SK-MEL-5 (cell line): ENCODE data around the gene MAFB. TPM values are rescaled to one million over a fixed set of nuclear protein-coding genes. Genes with fewer than 3 reads are reported as not detected.
"Not testable (repeated sequence)": the region's sequence is repeated elsewhere in the genome, so short reads cannot be mapped to it uniquely, and the experiment has no call there.

Experiments used
- DNase-seq: peaks from one replicate; pipeline ENCODE4 v3.0.0-alpha.2; 2016; ENCODE audit warnings: low read depth, low spot score
- in situ Hi-C: cut with HindIII; loops from 2 replicates; pipeline ENCODE4 v1.10.0; 2016; ENCODE audit warnings: low sequenced_read_pairs, high pct_unique_total_duplicates, low pct_unique_long_range_greater_than_20kb
- polyA plus RNA-seq, 2 experiments: library from polyadenylated mRNA; depleted of rRNA; stranded (reverse); fragments of >200 nt; gene quantifications; 2 replicates each; pipeline ENCODE4 v1.2.3, GENCODE V29; 2015
- total RNA-seq: library from RNA; depleted of rRNA; stranded (reverse); fragments of >200 nt; shearing (Covaris generic); gene quantifications from 2 replicates; pipeline ENCODE4 v1.2.3, GENCODE V29; 2014; rRNA removed

Gene MAFB
- 1.2 and 1.4 TPM in 2 replicates for total RNA-seq
- polyA plus RNA-seq (2015; cell fraction: cytosol; rRNA removed), result 3.8 TPM in 2 replicates
- 0.93 and 1.7 TPM in 2 replicates for polyA plus RNA-seq (2015; cell fraction: nucleus; rRNA removed)

DNA sequence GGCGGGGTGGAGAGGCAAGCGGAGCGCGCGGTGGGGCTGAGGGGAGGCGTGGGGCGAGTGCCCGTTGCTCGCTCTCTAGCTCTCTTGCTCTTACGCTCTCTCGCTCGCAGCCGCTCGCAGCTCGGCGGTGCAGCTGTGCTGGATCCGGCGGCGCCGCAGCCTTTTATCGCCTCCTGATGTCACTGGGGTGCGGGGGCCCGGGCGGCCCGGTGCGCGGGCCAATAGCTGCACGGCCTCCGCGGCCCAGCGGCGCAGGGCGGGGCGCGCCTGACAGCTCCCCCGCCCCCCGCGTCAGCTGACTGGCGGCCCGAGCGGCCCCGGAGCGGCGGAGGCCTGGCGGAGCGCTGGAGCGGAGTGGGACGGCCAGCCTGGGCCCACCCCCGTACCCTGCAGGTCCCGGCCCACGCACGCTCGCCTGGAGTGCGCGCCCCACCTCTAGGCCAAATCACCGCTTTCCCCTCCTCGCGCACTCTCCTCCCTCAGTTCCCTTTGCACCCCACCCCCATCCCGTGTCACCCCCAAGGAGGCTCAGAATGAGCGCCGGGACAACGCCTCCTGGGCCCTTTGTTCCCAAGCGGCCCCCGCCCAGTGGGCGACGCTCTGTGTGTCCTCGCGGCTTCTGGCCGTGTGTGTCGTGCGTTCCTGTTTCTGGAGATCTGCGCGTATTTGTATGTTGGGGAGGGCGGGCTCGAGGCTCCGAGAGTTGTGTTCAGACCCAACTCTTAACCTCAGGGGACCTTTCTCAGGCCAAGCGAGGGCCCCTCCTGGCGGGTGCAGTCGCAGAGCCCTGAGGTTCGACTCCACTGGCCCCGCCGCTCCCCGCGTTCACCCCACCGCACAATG, at the start of gene MAFB:
Gene MAFB (minus strand): TSS at position 137 of the 843 bp plus-strand sequence. CDS start 386 bp downstream, outside the sequence.
- in situ Hi-C loops, result no loop called here
- peak; percentile 89 for DNase-seq

DNA sequence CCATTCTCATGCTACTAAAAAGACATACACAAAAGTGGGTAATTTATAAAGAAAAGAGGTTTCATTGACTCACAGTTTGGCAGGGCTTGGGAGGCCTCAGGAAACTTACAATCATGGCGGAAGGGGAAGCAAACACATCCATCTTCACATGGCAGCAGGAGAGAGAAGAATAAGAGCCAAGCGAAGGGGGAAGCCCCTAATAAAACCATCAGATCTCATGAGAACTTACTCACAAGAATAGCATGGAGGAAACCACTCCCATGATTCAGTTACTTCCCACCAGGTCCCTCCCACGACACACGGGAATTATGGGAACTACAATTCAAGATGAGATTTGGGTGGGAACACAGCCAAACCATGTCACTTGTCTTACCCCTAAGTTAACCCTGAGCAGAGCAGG, 47.4 kb upstream of the MAFB start:
- DNase-seq, in situ Hi-C loops: not testable (repeated sequence)

DNA sequence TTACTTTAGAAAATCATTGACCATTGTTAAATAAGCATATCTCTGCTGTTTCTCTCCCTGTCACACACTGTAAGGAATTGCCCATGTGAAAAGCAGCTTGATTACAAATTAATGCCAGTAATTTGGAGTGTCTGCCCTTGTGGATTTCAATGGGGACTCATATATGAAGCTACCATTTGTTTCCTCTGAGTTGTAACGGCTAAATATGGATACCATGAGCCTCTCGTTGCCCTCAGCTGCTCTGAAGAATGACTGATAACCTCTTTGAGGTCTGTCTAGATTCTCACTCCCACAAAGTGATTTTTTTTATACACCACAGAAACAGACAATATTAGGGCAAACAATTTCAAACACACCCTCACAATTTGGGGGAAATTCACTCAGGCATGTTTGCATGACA, 40.0 kb upstream of the MAFB start:
- DNase-seq, result no peak
- in situ Hi-C loops, result no loop called here

DNA sequence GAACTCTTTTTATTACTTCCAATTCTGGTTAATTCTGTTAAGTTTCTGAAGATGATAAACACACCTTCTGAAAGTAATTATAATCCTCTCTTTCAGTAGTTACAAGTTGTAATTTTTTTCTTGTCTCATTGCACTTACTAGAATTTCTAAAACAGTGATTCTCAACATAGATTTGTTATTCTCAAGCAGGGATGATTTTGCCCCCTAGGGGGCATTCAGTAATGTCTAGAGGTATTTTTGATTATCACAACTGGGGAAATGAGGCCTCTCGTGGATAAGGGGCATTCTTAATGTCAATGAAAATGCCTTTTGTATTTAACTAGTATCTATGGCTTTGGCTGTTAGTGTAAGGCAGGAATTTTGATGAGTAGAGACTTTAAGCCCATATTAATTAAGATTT, 39.4 kb upstream of the MAFB start:
- DNase-seq, result peak; percentile 34
- in situ Hi-C loops, result no loop called here

DNA sequence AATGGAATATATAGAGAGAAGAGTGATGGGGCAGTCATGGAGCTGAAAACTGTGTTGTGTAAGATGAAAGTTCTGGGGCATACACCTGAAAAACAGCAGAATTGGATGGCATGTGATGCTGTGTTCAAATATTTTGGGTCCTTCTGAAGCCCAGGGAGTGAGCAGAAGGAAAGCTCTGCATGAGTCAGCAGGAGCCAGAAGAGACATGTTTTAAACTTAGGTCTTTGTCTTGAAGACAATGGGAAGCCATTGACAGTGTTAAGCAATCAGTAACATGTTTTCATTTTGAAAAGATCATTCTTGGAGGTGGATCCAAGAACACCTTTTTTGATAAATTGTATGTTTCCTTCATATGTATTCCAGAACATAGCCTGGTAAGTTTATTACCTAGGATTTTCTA, 38.9 kb upstream of the MAFB start:
- DNase-seq, result no peak
- in situ Hi-C loops, result no loop called here

DNA sequence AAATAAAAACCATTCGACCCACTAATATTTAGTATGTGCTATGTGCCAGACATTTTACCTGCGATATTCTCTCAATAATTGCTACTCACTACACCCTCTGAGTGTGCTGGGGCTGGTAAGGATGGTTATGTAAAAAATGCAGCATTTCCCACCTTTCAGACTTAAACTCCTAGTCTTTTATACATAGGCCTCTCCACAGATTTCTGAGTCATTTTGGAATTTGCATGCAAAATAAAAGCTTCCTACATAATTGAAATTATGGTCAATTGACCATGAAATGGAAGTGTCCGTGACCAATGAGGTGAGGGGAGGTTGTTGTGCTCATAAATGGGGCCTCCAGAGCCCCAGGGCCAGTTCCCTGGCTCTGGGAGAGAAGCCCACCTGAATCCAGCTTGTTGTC, 37.7 kb upstream of the MAFB start:
- no peak for DNase-seq
- in situ Hi-C loops, result no loop called here

DNA sequence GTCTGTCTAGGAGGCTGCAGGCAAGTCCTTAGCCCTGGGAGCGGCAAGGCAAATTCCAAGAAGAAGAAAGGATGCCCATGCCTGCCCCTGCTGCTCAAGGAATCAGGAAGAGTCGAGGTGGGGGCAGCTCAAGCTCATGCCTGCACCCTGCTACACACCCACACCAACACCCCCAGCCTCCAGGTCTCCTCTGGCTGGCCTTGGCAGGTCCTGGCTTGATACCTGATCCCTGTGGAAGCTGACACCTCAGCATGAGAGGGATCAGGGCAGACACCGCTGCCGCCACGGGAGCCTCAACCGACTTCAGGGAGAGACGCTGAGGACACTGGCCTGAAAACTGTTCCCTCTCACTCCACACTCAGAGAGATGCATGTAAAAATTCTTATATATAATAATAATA, 35.5 kb upstream of the MAFB start:
- no peak for DNase-seq

DNA sequence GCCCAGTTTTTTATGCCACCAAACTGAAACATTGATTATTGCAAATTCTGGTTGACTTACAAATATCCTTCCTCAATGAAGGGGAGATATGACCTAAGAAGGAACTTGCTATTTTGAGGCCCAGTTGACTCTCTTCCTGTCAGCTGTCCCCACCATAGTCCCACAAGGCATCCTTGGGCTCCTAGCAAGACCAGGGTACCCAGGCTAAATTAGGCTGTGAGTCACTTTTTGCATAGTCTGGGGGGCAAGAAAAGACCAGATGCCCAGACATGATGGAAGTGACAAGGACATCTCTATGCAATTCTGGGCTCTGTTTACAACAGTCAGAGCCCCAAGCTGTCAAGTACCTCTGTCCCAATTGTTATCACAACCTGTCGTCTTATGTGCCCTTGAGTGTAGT, 31.8 kb upstream of the MAFB start:
- in situ Hi-C loops, result no loop called here

More for the DNA sequence above, 35.5 kb upstream of the MAFB start:
- in situ Hi-C loops, result no loop called here

DNA sequence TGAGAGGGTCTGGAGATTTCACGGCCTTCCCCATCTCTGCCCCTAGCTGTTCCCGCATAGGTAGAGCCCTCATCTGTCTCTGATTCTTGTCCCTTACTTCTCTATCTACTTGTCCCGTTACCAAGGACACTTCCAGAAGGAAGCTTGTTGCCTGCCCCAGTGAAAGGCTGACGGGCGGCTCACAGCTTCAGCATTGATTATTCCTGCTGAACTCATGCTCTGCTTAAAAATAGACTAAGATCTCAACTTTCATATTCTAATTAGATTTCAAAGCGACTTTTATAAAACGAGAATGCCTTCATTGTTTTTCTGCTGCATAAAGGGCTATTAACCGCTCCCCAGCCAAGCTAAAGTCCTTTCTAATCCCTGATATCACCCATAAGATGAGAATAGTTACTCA, 31.1 kb upstream of the MAFB start:
- no peak for DNase-seq
- in situ Hi-C loops, result no loop called here

More for the DNA sequence above, 31.8 kb upstream of the MAFB start:
- no peak for DNase-seq

DNA sequence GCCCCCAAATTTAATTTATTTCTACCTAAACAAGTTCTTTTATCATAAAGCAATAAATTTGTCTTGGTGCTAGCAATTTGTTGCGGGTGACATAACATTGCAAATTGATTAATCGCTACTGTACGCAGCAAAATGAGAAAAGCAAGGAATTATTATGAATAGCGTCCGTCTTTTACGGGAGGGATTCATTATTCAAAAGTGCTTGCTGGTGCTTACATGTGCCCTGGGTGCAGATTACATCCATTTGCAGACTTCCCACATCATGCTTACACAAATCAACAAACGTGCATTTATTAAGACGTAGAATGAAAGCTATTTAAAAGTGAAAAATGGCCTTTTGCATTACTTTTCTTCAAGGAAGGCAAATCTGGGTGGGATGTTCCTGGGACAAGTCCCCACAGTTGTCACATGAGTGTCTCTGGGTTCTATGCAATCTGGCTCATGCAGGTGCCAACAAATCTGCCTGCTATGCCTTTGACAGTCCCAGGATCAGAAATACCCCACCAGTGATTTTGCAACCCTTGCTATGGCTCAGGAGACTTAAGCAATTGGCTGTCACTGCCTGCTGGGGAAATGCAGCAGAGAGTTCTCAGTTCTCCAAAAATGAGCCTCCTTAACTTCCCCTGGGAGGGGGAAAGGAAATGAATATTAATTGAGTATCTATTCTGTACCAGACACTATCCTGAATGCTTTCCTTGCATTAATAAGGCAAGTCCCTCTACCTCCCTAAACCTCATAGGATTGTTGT, 30.1 kb upstream of the MAFB start:
- in situ Hi-C loops, result no loop called here

DNA sequence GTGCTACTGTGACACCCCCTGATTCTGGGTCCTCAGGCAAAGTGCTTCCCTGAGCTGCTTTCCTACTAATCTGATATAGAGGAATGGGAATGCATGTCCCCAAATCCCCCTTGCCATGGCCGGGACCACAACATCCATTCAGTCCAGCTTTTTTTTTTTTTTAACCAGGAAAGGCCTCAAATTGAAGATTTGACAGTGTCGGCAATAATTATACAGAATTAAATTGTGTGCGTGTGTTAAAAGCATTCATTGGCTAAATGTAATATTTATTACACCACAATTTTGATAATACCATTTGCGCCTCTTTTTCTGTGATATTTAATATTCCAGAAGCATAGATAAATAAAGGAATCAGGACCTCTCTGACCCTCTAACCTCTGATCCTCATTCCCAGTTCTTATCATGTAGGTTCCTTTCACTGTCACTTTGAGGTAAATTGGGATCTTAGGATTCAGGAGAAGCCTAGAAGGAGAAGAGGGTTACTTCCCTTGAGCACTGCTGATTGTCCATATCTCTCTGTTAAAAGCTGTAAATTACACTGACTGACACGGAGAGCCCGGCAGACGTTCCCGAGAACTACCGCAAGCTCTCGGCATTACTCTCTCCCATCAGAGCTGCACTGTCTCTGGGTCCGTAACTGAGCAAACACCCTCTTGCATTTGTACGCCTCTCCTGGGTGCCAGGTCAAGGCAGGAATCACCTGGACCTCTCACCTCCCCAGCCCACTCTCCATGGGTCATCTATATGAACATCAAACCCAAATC, 29.4 kb upstream of the MAFB start:
- DNase-seq, result no peak
- in situ Hi-C loops, result no loop called here

More for the DNA sequence above, 30.1 kb upstream of the MAFB start:
- DNase-seq, result no peak

DNA sequence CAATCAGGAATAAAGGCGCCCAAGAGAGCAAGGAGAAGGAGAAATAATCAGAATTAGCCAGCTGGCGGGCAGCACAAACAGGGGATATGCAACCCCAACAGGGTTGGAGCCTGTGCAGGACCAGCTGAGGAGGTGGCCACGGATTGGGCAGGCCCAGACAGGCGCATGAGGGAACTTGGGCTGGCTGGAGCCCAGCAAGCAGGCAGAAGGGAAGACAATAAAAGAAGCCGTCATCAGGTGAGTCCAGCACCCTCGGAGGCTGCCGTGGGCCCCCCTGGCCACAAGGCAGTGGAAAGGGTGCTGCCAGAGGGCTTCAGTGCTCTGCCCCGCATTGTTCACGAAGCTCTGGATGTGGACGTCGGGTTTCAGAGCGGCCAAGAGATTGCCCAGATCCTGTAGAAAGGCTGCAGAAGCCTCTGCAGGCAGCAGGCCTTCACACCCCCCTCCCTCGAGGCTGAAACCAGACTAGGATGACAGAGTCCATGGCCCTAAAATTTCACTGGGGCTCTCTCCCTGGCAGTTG, 28.4 kb upstream of the MAFB start:
- in situ Hi-C loops, result no loop called here
- no peak for DNase-seq

DNA sequence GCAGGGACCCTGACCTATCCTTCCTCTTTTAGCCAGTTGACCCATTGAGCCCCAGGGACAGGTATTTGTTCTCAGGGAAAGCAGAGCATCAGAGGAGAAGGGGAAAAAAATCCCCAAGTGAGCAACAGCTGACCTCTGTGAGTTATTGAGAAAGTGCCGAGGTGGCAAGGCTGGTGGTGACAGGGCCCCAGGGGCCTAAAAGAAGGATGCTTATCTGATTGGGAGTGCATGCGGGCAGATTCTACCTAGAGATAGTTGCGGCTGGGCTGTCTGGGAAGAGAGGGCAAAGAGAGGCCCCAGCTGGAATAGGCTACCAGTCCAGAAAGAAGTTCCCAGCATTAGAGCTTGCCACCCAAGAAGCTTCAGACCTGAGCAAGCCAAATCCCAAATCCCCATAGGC, 26.5 kb upstream of the MAFB start:
- no peak for DNase-seq
- in situ Hi-C loops, result no loop called here

DNA sequence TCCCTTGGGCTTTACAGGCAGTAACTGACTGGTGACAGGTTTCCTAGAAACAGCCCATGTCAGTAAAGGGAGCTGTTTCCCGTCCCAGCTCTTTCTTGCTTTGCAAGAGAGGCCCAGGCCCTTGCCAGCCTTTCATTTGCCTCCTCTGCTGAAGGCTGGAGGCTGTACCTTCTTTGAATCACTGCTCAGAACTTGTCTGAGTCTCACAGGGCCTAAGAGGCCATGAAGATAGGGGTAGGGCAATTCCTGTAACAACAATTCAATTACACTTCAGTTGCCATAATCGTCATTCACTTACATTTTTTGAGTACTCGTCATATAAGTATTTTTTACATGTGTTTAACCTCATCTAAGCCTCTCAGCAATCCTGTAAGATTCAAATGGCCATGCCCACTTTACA, 25.9 kb upstream of the MAFB start:
- in situ Hi-C loops, result no loop called here
- no peak for DNase-seq

DNA sequence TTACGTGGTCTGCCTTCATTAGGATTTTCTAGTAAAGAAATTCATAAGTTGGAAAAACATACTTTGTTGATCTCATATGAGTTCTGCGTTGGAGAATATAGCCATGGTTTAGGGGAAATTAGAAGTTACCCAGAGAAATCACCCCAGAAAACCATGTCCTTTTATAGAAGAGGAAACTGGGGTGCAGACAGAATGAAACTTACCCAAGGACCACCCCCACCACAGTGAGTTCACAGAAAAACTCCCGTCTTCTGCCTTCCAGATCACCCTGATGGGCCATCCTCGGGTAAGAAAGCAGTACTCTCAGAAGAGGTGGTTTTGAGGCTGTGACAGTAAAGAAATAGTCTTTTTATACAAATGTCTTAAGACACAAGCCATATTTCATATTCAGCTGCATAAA, 25.1 kb upstream of the MAFB start:
- in situ Hi-C loops, result no loop called here
- no peak for DNase-seq

DNA sequence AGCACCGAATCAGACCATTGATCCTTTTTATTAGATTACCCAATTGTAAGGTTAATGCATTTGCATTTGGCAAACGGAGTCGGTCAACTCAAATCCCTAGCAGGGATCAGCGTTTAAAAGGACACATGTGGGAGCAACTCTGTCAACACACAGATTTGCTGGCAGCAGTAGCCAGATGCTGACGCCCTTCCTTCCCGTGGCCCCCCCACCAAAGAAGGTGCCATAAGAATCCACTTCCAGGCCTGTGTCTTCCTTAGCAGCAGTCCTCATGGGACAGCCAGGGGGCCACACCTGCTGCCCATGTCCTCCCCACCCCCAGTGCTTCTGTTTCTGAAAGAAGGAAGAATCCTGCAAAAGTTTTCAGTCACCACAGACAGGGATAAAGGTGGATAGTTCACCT, 24.5 kb upstream of the MAFB start:
- DNase-seq, result no peak
- in situ Hi-C loops, result no loop called here

DNA sequence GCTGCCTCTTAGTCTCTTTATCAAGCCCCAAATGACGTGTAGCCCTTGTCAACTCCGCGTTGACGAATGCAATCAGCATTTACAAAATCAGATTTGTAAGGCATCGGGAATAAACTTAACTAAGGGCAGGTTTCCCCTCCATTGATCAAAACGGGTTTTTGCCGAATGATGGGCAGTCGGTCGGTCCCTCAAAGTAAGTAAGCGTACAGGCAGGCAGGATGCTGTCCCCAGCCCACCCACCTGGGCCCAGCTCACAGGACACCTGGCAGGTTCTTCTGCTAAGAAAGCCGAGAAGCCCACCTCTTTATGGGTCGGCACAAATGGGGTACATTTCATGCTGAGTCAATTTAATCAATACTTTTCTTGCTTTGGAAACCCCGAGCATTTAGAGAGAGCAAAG, 22.0 kb upstream of the MAFB start:
- DNase-seq, result no peak
- in situ Hi-C loops, result no loop called here

DNA sequence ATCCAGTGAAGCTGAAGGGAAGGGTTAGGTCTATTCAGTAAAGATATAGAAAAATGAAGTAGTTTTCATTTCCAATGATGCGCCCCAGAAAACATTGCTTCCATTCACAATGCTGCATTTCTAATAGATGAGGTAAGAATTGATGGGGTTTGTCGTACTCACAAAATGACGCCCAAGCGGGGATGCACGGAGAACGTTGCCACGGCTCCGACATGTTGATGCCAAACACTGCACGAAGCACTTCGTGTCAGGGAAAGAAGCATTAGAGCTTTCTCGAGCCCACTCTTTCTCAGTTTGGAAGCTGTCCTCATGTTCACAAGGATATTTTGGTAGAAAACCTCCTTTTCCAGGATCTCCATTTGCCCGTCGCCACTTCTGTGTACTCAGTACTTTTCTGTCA, 21.6 kb upstream of the MAFB start:
- in situ Hi-C loops, result no loop called here
- DNase-seq, result no peak
